ENCODE measurements around the gene FBXO5.

Gene FBXO5

GRCh38 chr6:152948150-152948768 is 34.6 kb downstream of the FBXO5 start:
- peak; percentile 26 for DNase-seq (ENCODE audit: low spot score)

GRCh38 chr6:152946995-152947394 is 35.8 kb downstream of the FBXO5 start:
- no peak for DNase-seq (ENCODE audit: low spot score)

DNA sequence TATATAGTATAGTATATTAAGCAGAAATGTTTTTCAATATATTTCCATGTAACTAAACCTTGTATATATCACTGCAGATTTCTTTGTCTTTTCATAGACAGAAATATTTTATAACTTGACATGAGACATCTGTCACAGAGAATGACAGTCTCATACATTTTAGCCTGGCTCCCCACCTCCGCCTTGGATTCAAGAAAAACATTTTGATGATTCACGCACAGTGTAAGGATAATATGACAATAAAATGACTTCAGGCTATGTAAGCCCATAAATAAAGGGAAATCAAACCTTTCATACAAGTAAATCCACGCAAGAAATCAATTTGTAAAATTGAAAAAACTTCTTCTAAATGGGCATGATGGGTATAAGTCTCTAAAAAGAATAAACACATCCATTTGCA is 36.4 kb downstream of the FBXO5 start:
- no peak for DNase-seq (ENCODE audit: low spot score)

DNA sequence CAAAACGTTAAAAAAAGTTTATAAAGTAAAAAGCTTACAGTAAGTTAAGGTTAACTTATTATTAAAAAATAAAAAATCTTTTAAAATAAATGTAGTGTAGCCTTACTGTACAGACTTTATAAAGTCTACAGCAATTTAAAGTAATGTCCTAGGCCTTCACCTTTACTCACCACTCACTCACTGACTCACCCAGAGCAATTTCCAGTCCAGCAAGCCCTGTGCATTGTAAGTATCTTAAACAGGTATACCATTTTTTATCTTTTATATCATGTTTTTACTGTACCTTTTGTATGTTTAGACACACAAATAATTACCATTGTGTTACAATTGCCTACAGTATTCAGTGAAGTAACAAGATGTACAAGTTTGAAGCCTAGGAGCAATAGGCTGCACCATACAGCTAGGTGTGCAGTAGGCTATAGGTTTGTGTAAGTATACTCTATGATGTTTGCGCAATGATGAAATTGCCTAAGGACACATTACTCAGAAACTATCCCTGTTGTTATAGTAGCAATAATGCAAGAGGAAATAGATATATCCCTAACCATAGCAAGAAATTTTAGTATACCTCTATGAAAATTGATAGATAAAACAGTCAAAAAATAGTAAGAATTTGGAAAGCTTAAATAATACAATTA is 39.5 kb downstream of the FBXO5 start:
- DNase-seq (ENCODE audit: low spot score): no peak

- DNase-seq (ENCODE audit: low spot score): no peak
Observed at GRCh38 chr6:152942319-152942869, 40.4 kb downstream of the FBXO5 start.

- DNase-seq (ENCODE audit: low spot score): no peak
Observed at GRCh38 chr6:152941746-152942145, 41.1 kb downstream of the FBXO5 start.

DNA sequence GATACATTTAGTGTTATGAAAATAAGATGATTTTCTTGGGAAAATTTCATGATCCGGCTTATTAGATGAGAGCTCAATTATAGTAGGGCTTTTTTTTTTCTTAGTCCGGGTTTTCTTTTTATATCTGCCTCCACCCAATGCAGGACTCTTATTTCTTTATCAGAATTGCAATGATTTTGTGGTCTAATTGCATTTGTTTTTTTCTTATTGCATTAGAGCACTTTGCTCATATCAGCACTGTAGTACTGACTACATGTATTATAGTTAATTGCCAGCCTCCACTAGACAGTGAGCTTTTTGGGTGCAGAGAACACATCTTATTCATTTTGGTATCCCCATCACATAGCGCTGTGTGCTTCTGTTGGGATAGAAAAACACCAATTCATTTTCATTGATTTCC is 50.0 kb downstream of the FBXO5 start:
- DNase-seq (ENCODE audit: low spot score): no peak

GRCh38 chr6:152922706-152923105 is 60.1 kb downstream of the FBXO5 start:
- DNase-seq (ENCODE audit: low spot score): no peak
